ENCODE measurements around the gene XYLT1. TPM values are rescaled to one million over a fixed set of nuclear protein-coding genes. Genes with fewer than 3 reads are reported as not detected.
A peak's percentile ranks its signal among the peaks of the same experiment; 100 is the strongest.

The XYLT1 gene
- total RNA-seq, 2 donors from 2014 or later = 6.0 to 15.2 TPM

- H3K27me3 ChIP-seq = no peaks in the 10 kb centered on the region
- H3K9me3 ChIP-seq = no peaks in the 10 kb centered on the region
- WGBS, 2 donors = 7 to 25% methylated on average over 14 to 16 of the region's 16 CpGs
- peak; percentile 96 to 98 (median 98) for DNase-seq
- no peak overlapping the region for H3K4me3 ChIP-seq
- peak; percentile 92 for ATAC-seq
- TF ChIP-seq CTCF (IDR thresholded peaks at IDR 0.05) (peak in 3 of 7 experiments; percentile 19 to 29 (median 21)), POLR2A (IDR thresholded peaks at IDR 0.05) (peak; percentile 22 to 78 (median 73))
- H3K4me1 ChIP-seq = peaks cover 65% of the 10 kb centered on the region
- peak overlapping the region; percentile 85 to 91 (median 87) for H3K27ac ChIP-seq
- no peaks in the 10 kb centered on the region for H3K36me3 ChIP-seq (replicated peaks in 1 of 2; ENCODE audit: insufficient read depth in 1 of 2, low read depth in 2 of 2)
- intact Hi-C loops (cut with DNase I) = no loop called here
Observed at GRCh38 chr16:17266608-17267313, 204.0 kb downstream of the XYLT1 start.

DNA sequence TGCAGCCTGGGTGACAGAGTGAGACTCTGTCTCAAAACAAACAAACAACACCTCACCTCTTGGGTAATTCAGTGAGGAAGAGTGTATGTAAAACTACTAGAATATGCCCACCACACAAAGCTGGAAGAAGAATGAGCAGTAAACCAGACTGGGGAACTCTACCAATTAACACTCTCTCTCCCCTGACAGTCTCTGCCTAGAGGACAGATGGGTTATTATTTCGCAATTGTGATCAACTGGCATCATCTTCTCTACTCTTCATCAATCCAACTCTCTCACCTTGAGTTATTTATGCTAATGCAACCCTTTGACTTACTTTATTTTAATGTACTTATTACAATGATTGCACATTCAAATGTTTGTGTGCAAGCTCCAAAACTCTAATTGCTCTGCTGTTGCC is 205.6 kb downstream of the XYLT1 start:
- DNase-seq (no peak), ATAC-seq (no peak)
- Histone ChIP-seq H3K9me3 (no peaks in the 10 kb centered on the region), H3K4me3 (no peak overlapping the region), H3K27ac (peak overlapping the region in 2 of 4 donors; percentile 3 to 87), H3K36me3 (replicated peaks in 1 of 2; ENCODE audit: insufficient read depth in 1 of 2, low read depth in 2 of 2) (no peaks in the 10 kb centered on the region), H3K27me3 (no peaks in the 10 kb centered on the region), H3K4me1 (peaks cover 51% of the 10 kb centered on the region)
- no peak for TF ChIP-seq POLR2A (IDR thresholded peaks at IDR 0.05)
- no peak for TF ChIP-seq CTCF (IDR thresholded peaks at IDR 0.05)
- WGBS, 2 donors = 83 to 96% methylated on average over 1 of the region's 1 CpG
- intact Hi-C loops (cut with DNase I) = no loop called here

- 81 to 85% methylated on average over 5 of the region's 5 CpGs for WGBS, 2 donors
- Histone ChIP-seq H3K27me3 (no peaks in the 10 kb centered on the region), H3K4me1 (peaks cover 26% of the 10 kb centered on the region), H3K9me3 (no peaks in the 10 kb centered on the region), H3K27ac (no peak overlapping the region), H3K36me3 (replicated peaks in 1 of 2; ENCODE audit: insufficient read depth in 1 of 2, low read depth in 2 of 2) (no peaks in the 10 kb centered on the region), H3K4me3 (no peak overlapping the region)
- no peak for DNase-seq
- no peak for TF ChIP-seq CTCF (IDR thresholded peaks at IDR 0.05)
- TF ChIP-seq POLR2A (IDR thresholded peaks at IDR 0.05) = no peak
- ATAC-seq = no peak
- intact Hi-C loops (cut with DNase I) = no loop called here
Observed at GRCh38 chr16:17261197-17261858, 209.4 kb downstream of the XYLT1 start.

DNA sequence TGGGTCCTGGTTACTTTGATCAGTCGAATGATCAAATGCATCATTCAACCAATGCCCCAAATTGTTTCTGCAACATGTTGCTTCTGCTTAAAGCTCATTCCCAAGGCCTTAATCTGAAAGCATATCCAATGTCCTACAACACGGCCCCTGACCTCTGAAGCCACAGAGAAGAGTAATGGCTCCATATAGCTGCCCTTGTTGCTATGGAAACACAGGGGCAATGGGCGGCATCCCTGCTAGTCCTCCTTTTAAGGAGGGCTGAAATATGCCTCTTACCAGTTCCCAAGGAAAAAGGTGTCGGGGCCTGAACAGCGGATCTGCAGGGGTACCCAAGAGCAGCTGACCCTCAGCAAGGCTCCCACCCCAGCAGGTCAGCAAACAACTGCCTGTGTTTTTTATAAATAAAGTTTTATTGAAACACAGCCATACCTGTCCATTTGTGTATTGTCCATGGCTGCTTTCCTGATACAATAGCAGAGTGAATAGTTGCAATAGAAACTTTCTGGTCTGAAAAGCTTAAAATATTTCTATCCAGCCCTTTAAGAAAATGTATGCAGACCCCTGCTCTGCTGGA is 210.4 kb downstream of the XYLT1 start:
- intact Hi-C loops (cut with DNase I) = no loop called here
- DNase-seq = no peak
- ATAC-seq = no peak
- no peak overlapping the region for H3K4me3 ChIP-seq
- no peaks in the 10 kb centered on the region for H3K9me3 ChIP-seq
- no peaks in the 10 kb centered on the region for H3K36me3 ChIP-seq (replicated peaks in 1 of 2; ENCODE audit: insufficient read depth in 1 of 2, low read depth in 2 of 2)
- peaks cover 16% of the 10 kb centered on the region for H3K4me1 ChIP-seq
- TF ChIP-seq CTCF (IDR thresholded peaks at IDR 0.05) (no peak), POLR2A (IDR thresholded peaks at IDR 0.05) (no peak)
- whole genome bisulfite sequencing, 2 donors = 95 to 96% methylated on average over 5 of the region's 5 CpGs
- no peak overlapping the region for H3K27ac ChIP-seq
- H3K27me3 ChIP-seq = no peaks in the 10 kb centered on the region
